ENCODE measurements around the gene HERC4.
"Not testable (repeated sequence)": the region's sequence is repeated elsewhere in the genome, so short reads cannot be mapped to it uniquely, and the experiment has no call there.

Gene HERC4

DNA sequence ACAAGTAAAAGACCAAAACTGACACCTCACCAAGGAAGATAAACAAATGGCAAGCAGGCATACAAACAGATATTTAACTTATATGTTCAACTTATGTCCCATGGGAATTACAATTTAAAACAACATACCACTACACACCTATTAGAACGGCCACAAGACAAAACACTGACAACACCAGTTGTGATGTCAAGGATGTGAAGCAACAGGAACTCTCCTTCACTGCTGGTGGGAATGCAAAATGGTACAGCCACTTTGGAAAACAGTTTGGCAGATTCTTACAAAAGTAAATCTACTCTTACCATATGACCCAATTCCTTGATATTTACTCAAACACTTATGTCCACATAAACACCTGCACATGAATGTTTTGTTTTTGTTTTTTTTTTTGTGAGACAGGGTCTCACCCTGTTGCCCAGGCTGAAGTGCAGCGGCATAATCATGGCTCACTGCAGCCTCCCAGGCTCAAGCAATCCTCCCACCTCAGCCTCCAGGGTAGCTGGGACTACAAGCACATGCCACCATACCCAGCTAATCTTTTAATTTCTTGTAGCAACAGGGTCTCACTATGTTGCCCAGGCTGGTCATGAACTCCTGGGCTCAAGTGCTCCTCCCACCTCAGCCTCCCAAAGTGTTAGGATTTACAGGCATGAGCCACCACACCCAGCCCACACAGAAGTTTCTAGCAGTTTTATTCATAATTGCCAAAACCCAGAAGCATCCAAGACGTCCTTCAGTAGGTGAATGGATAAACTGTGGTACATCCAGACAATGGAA, 27.3 kb downstream of the HERC4 start:
- no peak for DNase-seq (ENCODE audit: extremely low read depth, low read depth)
- TF ChIP-seq, protein P1, sequence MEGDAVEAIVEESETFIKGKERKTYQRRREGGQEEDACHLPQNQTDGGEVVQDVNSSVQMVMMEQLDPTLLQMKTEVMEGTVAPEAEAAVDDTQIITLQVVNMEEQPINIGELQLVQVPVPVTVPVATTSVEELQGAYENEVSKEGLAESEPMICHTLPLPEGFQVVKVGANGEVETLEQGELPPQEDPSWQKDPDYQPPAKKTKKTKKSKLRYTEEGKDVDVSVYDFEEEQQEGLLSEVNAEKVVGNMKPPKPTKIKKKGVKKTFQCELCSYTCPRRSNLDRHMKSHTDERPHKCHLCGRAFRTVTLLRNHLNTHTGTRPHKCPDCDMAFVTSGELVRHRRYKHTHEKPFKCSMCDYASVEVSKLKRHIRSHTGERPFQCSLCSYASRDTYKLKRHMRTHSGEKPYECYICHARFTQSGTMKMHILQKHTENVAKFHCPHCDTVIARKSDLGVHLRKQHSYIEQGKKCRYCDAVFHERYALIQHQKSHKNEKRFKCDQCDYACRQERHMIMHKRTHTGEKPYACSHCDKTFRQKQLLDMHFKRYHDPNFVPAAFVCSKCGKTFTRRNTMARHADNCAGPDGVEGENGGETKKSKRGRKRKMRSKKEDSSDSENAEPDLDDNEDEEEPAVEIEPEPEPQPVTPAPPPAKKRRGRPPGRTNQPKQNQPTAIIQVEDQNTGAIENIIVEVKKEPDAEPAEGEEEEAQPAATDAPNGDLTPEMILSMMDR (IDR thresholded peaks at IDR 0.05; ENCODE audit: low read depth, low read length) = no peak

DNA sequence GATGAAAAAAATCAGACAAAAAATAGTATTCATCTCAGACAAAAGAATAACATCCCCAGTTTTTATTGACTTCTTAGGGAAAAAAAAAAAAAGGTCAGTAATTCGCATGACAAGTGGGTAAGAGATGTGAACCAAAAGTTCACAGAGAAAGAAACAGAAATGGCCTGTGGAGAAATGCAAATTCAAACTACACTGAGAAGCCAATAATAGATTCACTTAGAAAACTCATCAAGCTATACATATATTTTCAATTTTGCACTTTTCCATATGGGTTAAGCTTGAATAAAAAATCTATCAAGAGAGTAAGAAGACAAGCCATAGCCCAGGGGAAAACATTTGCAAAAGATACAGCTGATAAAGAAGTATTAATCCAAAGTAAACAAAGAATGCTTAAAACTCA, 28.0 kb downstream of the HERC4 start:
- no peak for DNase-seq (ENCODE audit: extremely low read depth, low read depth)
- TF ChIP-seq, protein P1 (IDR thresholded peaks at IDR 0.05; ENCODE audit: low read depth, low read length) = no peak

DNA sequence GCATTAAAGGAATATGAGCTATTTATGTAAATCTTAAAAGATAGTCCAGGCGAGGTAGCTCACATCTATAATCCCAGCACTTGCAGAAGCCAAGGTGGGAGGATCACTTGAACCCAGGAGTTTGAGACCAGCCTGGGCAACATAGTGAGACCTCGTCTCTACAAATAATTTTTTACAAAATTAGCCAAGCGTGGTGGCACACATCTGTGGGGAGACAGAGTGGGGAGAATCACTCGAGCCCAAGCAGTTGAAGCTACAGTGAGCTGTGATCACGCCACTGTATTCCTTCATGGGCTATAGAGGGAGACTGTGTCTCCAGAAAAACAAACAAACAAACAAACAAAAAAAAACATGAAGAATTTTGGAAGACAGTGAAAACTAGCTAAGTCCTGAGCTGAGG, 28.4 kb downstream of the HERC4 start:
- TF ChIP-seq, protein P1 (IDR thresholded peaks at IDR 0.05; ENCODE audit: low read depth, low read length) = no peak
- no peak for DNase-seq (ENCODE audit: extremely low read depth, low read depth)

DNA sequence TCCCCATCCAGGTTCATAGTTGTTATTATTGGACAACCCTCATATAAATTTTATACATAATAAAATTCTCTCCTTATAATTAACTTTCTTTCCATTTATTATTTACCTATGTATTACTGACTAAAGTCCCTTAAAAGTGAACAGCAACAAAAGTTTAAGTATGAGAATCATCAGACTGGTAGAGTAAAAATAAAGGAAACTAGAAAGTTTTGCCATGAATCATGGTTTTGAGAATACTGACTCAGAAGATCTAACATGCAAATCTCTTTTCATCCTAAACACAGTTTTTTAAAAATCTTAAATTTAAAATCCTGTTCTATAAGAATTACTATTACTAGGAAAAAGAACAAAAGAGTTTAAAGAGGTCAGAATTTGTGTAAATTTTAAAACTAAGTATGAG, 32.1 kb downstream of the HERC4 start:
- TF ChIP-seq, protein P1 (IDR thresholded peaks at IDR 0.05; ENCODE audit: low read depth, low read length) = no peak
- no peak for DNase-seq (ENCODE audit: extremely low read depth, low read depth)

DNA sequence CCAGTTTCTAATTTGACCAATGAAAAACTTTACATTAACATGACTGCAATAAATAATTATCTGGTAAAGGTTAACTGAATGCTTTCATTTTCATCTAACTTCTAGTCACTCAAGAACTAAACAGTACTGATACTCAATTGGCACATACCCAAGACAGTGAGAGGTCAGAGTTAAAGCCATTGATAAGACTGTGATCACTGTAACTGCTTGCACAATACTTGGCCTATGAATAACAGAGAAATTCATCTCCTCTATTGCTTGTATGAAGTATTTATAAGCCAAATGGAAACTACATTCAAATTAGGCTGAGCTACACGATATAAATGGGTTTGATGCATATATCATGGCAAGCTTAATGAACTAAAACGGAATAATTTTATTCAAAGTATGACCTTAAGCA, 43.0 kb downstream of the HERC4 start:
- TF ChIP-seq, protein P1 (IDR thresholded peaks at IDR 0.05; ENCODE audit: low read depth, low read length) = no peak
- no peak for DNase-seq (ENCODE audit: extremely low read depth, low read depth)

DNA sequence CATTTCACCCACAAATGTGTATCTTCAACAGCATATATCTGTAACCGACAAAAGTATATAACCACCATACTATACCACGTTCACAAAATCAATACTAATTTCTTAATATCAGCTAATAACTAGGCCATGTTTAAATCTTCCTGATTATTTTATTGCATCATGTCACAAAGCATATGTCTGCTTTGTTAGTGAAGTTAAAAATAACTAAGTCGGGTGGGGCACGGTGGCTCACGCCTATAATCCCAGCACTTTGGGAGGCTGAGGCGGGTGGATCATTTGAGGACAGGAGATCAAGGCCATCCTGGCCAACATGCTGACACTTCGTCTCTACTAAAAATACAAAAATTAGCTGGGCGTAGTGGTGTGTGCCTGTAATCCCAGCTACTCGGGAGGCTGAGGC, 47.7 kb downstream of the HERC4 start:
- no peak for DNase-seq (ENCODE audit: extremely low read depth, low read depth)
- TF ChIP-seq, protein P1 (IDR thresholded peaks at IDR 0.05; ENCODE audit: low read depth, low read length) = no peak

DNA sequence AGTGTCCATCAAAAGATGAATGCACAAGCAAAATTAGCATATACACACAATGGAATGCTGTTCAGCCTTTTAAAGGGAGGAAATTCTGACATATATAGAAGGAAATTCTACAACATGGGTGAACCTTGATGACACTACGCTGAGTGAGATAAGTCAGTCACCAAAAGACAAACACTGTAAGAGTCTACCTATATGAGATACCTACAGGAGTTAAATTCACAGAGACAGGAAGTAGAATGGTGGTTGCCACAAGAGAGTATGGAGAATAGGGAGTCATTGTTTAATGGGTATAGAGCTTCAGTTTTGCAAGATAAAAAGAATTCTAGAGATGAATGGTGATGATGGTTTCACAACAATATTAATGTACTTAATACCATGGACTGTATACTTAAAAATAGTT, 51.8 kb downstream of the HERC4 start:
- TF ChIP-seq, protein P1 (IDR thresholded peaks at IDR 0.05; ENCODE audit: low read depth, low read length) = no peak
- no peak for DNase-seq (ENCODE audit: extremely low read depth, low read depth)

DNA sequence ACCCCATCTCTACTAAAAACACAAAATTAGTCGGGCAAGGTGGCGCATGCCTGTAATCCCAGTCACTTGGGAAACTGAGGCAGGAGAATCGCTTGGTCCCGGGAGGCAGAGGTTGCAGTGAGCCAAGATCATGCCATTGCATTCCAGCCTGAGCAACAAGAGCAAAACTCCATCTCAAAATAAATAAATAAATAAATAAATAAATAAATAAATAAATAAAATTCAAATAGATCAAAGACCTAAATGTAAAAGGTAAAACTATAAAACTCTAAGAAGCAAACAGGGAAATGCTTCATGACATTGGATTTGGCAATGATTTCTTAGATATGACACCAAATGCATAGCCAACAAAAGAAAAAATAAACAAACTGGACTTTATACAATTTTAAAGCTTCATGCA, 52.8 kb downstream of the HERC4 start:
- not testable (repeated sequence) for DNase-seq (ENCODE audit: extremely low read depth, low read depth)

DNA sequence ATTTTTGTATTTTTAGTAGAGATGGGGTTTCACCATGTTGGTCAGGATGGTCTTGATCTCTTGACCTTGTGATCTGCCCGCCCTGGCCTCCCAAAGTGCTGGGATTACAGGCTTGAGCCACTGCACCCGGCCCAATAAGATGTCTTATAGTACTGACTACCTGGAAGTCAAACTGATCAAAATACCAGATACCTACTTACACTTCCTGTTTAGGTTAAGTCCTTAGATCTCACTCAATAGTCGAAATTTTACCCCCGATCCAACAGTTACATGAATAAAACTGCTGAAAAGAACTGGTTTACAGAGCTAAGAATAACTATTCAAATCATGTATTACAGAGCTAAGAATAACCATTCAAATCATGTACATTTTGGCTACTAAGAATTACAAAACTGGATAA, 58.6 kb downstream of the HERC4 start:
- DNase-seq (ENCODE audit: extremely low read depth, low read depth) = not testable (repeated sequence)

Measured in AG09319 (cell line).